NCI-H748 (cell line): ENCODE data around the gene MOB2.
A peak's percentile ranks its signal among the peaks of the same experiment; 100 is the strongest.
"Not testable (repeated sequence)": the region's sequence is repeated elsewhere in the genome, so short reads cannot be mapped to it uniquely, and the experiment has no call there.

Experiments
- DNase-seq: peaks from one replicate; lab custom pipeline; 2025; ENCODE audit not compliant: unreplicated experiment; lab: John Stamatoyannopoulos, UW

MOB2 gene

DNA sequence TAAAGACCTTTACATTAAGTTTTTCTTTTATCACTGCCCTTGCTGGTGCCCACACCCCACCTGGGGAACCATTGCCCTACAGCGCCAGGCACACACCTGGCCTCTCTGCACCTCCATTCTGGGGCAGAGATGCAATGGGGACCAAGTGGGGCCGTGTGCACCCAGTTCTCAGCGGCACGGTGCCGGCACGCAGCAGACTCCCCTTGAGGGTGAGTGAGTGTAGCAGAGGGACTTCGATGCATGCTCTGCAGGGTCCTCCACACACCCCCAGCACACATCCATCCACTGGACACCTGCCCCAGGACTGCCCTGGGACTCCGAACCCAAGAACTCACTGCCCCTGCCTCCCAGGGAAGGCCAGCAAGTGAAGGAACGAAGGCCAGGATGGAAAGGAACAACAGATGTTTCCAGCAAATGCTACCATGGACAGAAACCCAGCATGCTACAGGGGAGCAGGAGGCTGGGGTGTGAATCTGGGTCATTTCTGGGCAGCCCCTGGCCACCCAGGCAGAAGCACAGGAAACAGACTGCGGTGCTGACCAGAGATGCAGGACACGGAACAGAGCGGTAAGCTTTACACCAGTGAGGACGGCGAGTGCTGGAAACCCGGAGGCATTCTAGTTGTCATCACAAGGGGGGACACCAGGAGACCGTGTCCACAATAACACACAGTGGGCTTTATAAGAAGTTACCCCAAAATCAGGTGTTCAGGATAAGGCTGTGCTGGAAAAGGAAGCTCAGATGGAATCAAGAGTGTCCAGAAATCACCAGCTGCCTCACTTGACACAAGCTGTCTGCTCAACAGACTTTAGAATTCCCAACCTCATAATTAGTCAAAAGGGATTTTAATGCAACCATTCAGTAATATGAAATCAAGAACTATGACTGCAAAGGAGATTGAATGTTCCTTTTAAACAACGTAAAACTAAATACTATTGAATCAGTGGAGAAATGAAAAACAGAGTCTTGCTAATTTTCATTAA, 32.7 kb upstream of the MOB2 start:
- no peak for DNase-seq

- DNase-seq, result no peak
Measured at GRCh38 chr11:1518301-1518700, 31.7 kb upstream of the MOB2 start.

- DNase-seq, result no peak
Measured at GRCh38 chr11:1517117-1518005, 30.8 kb upstream of the MOB2 start.

DNA sequence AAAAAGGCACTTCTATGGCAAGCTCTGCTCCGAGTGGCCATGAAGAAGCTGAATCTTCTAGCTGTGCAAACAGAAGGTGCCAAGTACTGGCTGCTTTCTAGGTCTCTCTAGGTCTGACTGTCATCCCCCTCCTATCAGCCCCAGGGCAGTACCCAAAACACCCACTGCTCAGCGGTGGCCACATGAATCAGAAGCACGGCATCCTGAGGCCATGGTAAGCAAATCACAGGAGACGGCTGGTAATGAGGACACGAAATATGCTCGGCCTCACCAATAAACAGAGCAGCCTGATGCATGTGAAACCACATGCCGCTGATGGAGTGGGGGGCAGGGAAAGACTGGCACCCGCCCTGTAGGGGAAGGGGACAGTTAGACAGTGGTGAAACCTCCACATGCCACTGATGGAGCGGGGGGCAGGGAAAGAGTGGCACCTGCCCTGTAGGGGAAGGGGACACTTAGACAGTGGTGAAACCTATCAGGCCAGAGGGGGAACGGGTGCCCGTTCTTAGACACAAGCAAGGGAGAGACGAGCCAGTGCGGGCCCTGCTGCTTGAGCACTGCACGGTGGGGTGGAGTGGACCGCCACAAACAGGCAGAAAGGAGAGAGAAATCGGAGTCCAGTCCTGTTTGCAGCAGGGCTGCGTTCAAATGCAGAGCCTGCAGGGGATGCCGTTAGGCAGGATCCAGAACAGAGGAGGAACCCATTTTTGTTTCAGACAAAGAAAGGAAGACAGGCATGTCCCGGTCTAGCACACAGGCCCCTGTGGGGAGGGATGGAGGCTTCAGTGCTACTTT, 29.9 kb upstream of the MOB2 start:
- DNase-seq, result no peak

DNA sequence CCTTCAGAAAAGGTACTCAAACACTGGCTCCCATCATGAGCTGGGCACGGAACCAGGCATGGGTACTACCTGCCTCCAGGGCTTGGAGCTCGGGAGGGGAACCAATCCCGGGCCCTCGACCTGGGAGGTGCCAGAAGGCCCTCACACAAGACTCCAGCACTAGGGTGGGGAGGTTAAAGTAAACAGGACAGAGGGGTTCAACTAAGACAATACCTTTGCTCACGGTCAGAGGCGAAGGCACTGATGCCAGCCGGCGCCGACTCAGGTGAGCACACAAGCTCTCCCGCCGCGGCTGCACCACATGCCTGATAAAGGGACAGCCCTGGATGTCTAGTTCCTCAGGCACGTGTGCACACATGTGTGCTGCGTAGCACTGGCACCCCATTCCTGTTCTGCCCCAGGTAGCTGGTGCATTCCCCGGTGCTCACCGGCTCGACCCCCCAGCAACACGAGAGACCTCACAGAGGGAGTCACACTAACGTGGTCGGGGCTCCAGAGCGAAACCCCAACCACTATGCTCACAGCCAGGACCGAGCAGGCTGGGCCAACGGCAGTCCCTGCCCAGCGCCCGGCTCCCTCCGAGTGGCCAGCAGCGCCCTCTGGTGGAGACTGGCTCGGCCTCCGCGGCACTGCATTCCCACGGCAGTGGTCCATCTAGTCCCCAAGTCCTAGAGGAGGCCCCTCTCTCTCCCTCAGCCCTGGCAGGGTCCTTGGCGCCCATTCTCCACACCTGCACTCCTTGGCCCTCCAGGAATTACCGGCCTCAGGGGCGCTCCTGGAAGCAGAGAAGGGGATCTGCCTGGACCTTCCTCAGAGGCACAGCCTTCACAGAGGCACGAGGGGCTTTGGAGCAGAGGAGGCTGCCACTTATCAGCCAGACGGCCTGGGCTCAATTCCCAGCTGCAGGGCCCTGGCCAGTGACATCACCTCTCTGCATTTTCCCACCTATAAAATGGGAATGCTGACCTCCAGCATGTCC, 28.8 kb upstream of the MOB2 start:
- peak; percentile 65 for DNase-seq

GRCh38 chr11:1514336-1515061, 27.9 kb upstream of the MOB2 start:
- no peak for DNase-seq

GRCh38 chr11:1513326-1514296, 27.0 kb upstream of the MOB2 start:
- DNase-seq, result no peak

DNA sequence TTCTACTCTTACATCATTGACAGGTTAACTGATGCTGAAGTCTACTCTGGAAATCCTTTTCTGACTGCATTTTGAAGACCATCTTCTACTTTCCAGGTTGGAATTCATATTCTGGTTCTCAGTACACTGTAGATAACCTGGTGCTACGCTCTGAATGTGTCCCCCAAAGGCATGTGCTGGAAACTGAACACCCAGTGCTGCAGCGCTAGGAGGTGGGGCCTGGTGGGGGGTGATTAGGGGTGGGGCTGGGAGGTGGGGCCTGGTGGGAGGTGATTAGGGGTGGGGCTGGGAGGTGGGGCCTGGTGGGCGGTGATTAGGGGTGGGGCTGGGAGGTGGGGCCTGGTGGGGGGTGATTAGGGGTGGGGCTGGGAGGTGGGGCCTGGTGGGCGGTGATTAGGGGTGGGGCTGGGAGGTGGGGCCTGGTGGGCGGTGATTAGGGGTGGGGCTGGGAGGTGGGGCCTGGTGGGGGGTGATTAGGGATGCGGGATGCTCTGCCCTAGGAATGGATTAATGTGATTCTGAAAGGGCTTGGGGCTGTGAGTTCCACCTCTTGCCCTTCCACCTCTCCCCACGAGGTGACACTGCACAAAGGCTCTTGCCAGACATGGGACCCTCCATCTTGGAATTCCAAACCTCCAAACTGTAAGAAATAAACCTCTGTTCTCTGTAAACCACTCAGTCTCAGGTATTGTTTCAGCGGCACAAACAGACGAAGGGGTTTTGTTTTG, 26.1 kb upstream of the MOB2 start:
- not testable (repeated sequence) for DNase-seq

- DNase-seq, result peak; percentile 14
Measured at GRCh38 chr11:1511937-1512496, 25.4 kb upstream of the MOB2 start.

DNA sequence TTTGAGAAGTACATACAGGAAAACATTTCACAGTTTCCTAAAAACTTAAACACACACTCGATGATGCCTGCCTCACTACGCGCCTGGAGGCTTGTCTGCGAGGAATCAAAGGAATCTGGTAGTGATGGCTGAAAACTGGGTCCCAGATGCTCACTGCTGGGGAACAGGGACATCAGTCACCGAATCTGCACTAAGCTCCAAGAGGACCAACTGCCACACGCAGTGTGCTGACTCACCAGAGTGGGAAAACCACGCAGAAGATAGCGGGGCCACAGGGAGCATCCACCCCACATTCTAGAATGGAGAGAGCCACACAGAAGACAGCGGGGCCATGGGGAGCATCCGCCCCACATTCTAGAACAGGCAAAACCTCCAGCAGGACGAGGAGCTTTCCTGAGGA, 24.3 kb upstream of the MOB2 start:
- DNase-seq, result no peak

DNA sequence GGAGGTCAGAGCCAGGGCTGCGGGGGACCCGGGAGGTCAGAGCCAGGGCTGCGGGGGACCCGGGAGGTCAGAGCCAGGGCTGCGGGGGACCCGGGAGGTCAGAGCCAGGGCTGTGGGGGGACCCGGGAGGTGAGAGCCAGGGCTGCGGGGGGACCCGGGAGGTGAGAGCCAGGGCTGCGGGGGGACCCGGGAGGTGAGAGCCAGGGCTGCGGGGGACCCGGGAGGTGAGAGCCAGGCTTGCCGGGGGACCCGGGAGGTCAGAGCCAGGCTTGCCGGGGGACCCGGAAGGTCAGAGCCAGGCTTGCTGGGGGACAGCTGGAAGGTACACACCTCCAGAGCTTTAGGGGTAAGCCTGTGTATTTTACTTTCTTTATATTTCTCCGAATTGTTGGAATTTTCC, 23.8 kb upstream of the MOB2 start:
- not testable (repeated sequence) for DNase-seq

GRCh38 chr11:1509626-1510255, 23.2 kb upstream of the MOB2 start:
- DNase-seq, result no peak

DNA sequence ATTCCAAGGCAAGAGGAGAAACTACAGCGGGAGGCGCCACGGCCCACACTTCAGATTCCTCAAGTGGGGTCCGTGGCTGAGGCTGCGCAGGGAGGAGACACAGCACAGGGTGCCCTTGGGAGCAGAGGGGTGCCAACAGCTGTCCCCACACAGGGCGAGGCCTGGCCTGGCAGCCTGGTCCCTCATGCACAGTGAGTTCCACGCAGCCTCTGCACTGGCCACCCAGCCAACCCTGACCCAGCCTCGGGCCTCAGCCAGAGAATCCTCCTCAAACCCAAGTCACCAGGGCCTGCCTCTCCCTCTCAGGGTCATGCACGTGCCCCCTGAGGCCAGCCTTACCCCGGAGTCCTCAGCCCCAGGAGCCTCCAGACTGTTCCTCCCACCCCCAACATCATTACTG, 22.4 kb upstream of the MOB2 start:
- no peak for DNase-seq

- no peak for DNase-seq
Measured at GRCh38 chr11:1508491-1508891, 21.9 kb upstream of the MOB2 start.

GRCh38 chr11:1507381-1508140, 21.0 kb upstream of the MOB2 start:
- DNase-seq, result no peak

- DNase-seq, result no peak
Measured at GRCh38 chr11:1506981-1507380, 20.4 kb upstream of the MOB2 start.
